Measurements from ENCODE around the gene NCOA3.

- TF ChIP-seq CTCF (IDR thresholded peaks at IDR 0.05) (no peak), ELF1 (IDR thresholded peaks at IDR 0.05) (no peak), RFX5 (IDR thresholded peaks at IDR 0.05; ENCODE audit: low read length) (no peak), RAD21 (IDR thresholded peaks at IDR 0.05; ENCODE audit: low read length) (no peak), GABPA (IDR thresholded peaks at IDR 0.05; ENCODE audit: low read depth) (no peak), CHD2 (IDR thresholded peaks at IDR 0.05; ENCODE audit: low read length, partially characterized antibody) (no peak), MAX (IDR thresholded peaks at IDR 0.05; ENCODE audit: low read depth) (no peak)
Measured at GRCh38 chr20:47561180-47561579, 59.5 kb downstream of the NCOA3 start.

Data from SK-N-SH (cell line).